GM18867 (cell line): ENCODE results near the gene IRX6.

Experiments
- ATAC-seq: cut with Tn5 transposase; IDR thresholded peaks from one replicate; pipeline ENCODE4 v1.9.1; 2021; ENCODE audit warnings: mild to moderate bottlenecking, moderate library complexity; ENCODE audit not compliant: unreplicated experiment

IRX6 gene

GRCh38 chr16:55364811-55365210 is 40.8 kb downstream of the IRX6 start:
- ATAC-seq, result no peak

- no peak for ATAC-seq
These were observed 43.4 kb downstream of the IRX6 start for GRCh38 chr16:55367301-55367811.

GRCh38 chr16:55367866-55368603 is 44.0 kb downstream of the IRX6 start:
- no peak for ATAC-seq

- no peak for ATAC-seq
These were observed 45.1 kb downstream of the IRX6 start for GRCh38 chr16:55369151-55369550.

GRCh38 chr16:55370762-55371482 is 46.9 kb downstream of the IRX6 start:
- ATAC-seq, result no peak

GRCh38 chr16:55372792-55373488 is 48.9 kb downstream of the IRX6 start:
- no peak for ATAC-seq

GRCh38 chr16:55373489-55373832 is 49.5 kb downstream of the IRX6 start:
- no peak for ATAC-seq

- no peak for ATAC-seq
These were observed 52.0 kb downstream of the IRX6 start for GRCh38 chr16:55376045-55376444.

- ATAC-seq, result no peak
These were observed 52.7 kb downstream of the IRX6 start for GRCh38 chr16:55376567-55377167.

GRCh38 chr16:55377840-55378239 is 53.8 kb downstream of the IRX6 start:
- ATAC-seq, result no peak

GRCh38 chr16:55378616-55379015 is 54.6 kb downstream of the IRX6 start:
- ATAC-seq, result no peak

GRCh38 chr16:55379371-55379770 is 55.4 kb downstream of the IRX6 start:
- ATAC-seq, result no peak

- no peak for ATAC-seq
These were observed 55.9 kb downstream of the IRX6 start for GRCh38 chr16:55379876-55380390.
